Measurements from ENCODE around the gene DNAL4.
"Not testable (repeated sequence)": the region's sequence is repeated elsewhere in the genome, so short reads cannot be mapped to it uniquely, and the experiment has no call there.

The DNAL4 gene

DNA sequence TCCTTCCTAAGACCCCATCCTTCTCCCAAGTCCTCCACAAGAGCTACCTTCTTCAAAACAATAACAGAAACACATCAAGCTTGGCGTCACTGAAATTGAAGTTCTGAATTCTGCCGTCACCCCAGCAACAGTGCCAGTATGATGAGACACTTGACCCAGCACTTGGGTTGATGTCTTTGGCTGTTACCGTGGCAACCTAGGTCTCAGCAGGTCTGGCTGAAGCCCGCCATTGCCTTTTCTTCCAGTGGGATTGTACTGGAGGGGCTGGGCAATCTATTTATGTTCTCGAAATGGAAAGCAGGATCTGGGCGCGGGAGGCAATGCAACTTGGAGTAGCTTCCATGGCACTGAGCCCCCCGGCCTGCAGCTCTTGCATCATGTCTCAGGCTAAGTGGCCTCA, 26.1 kb upstream of the DNAL4 start:
- no peak for DNase-seq
- peaks cover 3 to 23% of the 10 kb centered on the region in 2 donors for H3K27me3 Mint-ChIP-seq
- H3K27ac Mint-ChIP-seq: no peak overlapping the region
- no peaks in the 10 kb centered on the region for H3K36me3 Mint-ChIP-seq (ENCODE audit: insufficient read depth)
- no peak for ATAC-seq (replicated peaks)
- H3K4me1 Mint-ChIP-seq (ENCODE audit: low read depth in 2 of 2): no peaks in the 10 kb centered on the region
- H3K9me3 Mint-ChIP-seq: no peaks in the 10 kb centered on the region
- no peak overlapping the region for H3K4me3 Mint-ChIP-seq

DNA sequence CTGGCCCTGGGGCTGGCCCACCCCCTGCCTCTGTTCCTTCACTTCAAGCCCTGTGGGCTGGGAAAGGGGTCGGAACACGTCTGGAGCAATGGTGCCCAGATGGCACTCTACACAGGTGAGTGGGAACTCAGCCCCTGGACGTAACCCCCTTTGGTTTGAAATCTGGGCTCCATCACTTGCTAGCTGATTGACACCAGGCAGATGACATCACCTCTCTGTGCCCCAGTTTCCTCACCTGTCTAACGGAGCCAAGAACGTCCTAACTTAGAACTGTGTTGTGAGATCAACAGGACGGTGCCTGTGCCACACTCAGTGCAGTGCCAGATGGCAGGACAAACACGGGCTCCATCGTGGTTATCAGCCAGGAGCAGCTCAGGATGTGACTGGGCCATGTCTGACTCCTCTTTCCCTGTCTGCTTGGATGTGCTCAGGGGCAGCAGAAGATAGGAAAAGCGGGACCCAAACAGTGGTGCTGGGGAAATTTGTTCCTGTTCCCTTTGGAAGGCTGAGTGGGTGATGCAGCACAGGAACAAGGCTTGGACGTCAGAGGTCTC, 25.5 kb upstream of the DNAL4 start:
- Mint-ChIP-seq H3K36me3 (ENCODE audit: insufficient read depth) (no peaks in the 10 kb centered on the region), H3K9me3 (no peaks in the 10 kb centered on the region), H3K27me3 (peaks cover 7 to 29% of the 10 kb centered on the region in 2 donors), H3K27ac (no peak overlapping the region), H3K4me1 (ENCODE audit: low read depth in 2 of 2) (no peaks in the 10 kb centered on the region), H3K4me3 (no peak overlapping the region)
- ATAC-seq (replicated peaks): no peak
- DNase-seq: no peak

DNA sequence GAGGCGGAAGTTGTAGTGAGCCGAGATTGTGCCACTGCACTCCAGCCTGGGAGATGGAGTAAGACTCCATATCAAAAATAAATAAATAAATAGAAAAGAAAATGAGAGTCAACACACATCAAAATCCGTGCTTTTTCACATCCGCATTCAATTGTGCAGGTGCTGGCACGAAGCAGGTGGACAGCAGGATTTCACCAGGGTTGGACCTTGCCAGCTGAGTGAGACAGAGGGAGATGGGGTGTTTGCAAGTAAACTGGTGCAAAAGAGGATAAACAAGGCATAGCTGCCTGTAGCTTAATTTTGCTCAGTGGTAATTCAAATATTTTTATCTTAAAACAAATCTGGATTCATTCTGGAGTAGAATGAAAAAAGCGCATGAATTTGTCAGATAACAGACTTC, 23.3 kb upstream of the DNAL4 start:
- Mint-ChIP-seq H3K27ac (peak overlapping the region in 1 of 2 donors; percentile 77), H3K9me3 (no peaks in the 10 kb centered on the region), H3K36me3 (ENCODE audit: insufficient read depth) (no peaks in the 10 kb centered on the region), H3K4me1 (ENCODE audit: low read depth in 2 of 2) (no peaks in the 10 kb centered on the region), H3K27me3 (peaks cover 19 to 44% of the 10 kb centered on the region in 2 donors), H3K4me3 (no peak overlapping the region)
- ATAC-seq (replicated peaks): no peak
- DNase-seq: no peak

DNA sequence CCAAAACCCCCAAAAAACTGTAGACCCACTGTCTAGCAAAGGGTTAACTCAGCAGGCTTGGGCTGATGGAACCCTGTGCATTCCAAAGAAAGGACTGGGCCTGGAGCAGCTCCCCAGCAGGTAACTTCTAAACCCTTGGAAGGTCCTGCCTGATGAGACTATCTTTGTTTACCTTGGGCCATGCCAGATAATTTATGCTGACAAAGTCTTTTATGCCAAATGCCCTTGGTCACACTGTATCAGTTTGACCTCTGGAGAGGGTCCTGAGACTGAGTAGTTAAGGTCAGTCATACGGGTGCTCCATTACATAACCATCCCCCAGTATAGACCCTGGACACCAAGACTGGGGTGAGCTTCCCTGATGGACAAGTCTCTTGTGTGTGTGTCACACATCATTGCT, 21.9 kb upstream of the DNAL4 start:
- Mint-ChIP-seq H3K4me3 (no peak overlapping the region), H3K4me1 (ENCODE audit: low read depth in 2 of 2) (no peaks in the 10 kb centered on the region), H3K36me3 (ENCODE audit: insufficient read depth) (no peaks in the 10 kb centered on the region), H3K27me3 (peaks cover 26 to 54% of the 10 kb centered on the region in 2 donors), H3K27ac (no peak overlapping the region), H3K9me3 (peaks cover 0 to 2% of the 10 kb centered on the region in 2 donors)
- no peak for ATAC-seq (replicated peaks)
- DNase-seq: no peak

DNA sequence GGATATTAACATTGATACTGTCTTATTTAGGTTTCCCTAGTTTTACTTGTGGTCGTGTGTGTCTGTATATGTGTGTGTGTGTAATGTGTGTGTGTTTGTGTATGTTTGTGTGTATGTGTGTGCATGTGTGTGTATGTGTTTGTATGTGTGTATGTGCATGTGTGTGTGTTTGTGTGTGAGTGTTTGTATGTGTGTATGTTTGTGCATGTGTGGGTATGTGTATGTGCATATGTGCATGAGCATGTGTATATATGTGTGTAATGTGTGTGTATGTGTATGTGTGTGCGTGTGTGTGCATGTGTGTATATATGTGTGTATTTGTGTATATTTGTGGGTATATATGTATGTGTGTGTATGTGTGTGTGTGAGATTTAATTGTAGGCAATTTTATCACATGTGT, 17.3 kb upstream of the DNAL4 start:
- Mint-ChIP-seq H3K9me3 (peaks cover 0 to 2% of the 10 kb centered on the region in 2 donors), H3K36me3 (ENCODE audit: insufficient read depth) (no peaks in the 10 kb centered on the region), H3K27ac (no peak overlapping the region), H3K4me1 (ENCODE audit: low read depth in 2 of 2) (no peaks in the 10 kb centered on the region), H3K27me3 (peaks cover 40 to 46% of the 10 kb centered on the region in 2 donors), H3K4me3 (no peak overlapping the region)
- ATAC-seq (replicated peaks) (no peak), DNase-seq (no peak)

DNA sequence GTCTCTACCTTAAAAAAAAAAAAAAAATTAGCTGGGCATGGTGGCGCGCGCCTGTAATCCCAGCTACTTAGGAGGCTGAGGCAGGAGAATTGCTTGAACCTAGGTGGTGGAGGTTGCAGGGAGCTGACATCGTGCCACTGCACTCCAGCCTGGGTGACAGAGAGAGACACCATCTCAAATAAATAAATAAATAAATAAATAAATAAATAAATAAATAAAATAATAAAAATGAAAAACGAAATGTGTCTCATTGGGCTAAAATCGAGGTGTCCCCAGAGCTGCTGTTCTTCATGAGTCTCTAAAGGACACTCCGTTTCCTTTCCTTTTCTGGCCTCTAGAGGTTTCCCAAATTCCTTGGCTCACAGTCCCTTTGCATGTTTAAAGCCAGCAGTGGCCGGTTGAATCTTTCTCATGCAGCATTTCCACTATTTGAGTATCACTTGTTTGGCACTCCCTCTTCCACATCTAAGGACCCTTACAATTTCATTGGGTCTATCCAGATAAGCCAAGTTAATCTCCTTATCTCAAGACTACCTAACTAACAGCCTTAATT, 11.2 kb upstream of the DNAL4 start:
- H3K27me3 Mint-ChIP-seq: peaks cover 35% of the 10 kb centered on the region in 2 donors
- H3K36me3 Mint-ChIP-seq (ENCODE audit: insufficient read depth); H3K4me3 Mint-ChIP-seq; H3K4me1 Mint-ChIP-seq (ENCODE audit: low read depth in 2 of 2); H3K27ac Mint-ChIP-seq; DNase-seq; ATAC-seq (replicated peaks); H3K9me3 Mint-ChIP-seq: not testable (repeated sequence)

DNA sequence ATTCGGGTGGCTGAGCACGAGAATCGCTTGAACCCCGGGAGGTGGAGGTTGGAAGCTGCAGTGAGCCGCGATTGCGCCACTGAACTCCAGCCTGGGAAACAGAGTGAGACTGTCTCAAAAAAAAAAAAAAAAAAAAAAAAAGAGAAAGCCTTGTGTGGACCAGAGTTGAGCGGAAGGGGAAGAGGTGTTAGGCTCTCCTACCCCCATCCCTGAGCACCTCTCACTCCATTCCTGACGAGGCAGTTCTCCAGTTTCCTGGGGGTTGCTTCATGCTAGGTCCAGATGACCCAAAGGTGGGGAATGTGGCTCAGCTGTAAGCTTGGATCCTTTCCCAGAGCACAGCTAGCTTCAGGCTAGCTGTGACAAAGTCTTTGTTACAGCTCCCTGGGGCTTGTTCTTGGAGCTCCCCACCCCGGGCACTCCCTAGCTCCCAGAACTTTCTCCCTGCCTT, 8.8 kb upstream of the DNAL4 start:
- peaks cover 0 to 2% of the 10 kb centered on the region in 2 donors for H3K9me3 Mint-ChIP-seq
- peaks cover 38 to 42% of the 10 kb centered on the region in 2 donors for H3K27me3 Mint-ChIP-seq
- DNase-seq (no peak), ATAC-seq (replicated peaks) (no peak)
- H3K27ac Mint-ChIP-seq: no peak overlapping the region
- peaks cover 7 to 10% of the 10 kb centered on the region in 2 donors for H3K4me1 Mint-ChIP-seq (ENCODE audit: low read depth in 2 of 2)
- H3K36me3 Mint-ChIP-seq (ENCODE audit: insufficient read depth): no peaks in the 10 kb centered on the region
- no peak overlapping the region for H3K4me3 Mint-ChIP-seq

DNA sequence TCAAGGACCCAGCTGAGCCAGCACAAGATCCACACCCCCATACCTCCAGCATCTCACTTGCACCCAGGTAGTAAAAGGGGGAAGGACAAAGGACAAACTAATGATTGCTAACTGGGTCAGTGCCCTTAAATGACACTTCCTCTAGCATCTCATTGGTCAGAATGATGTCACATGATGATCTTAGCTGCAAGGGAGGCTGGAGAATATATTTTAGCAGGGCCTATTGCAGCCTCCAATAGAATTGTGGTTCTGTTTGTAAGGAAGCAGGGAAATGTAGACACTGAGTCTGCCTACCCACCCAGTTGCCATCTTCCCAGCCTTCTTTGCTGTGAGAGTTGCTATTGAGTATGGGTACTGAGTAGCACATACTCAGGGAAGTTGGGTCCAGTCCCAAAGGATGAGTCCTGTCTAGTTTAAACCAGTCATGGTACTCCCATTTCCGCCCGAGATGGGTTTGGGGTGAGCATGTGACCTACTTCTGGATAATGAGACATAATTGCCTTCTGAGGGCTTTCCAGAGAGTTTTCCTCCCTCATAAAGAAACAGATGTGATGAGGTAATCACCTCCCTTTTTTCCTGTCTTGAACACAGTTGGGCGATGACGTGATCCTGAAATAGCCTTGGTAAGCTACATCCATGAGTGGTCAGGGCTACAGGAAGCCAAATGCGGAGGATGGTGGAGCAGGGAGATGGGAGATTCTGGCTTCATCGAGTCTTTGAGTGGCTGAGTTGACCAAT, 5.5 kb upstream of the DNAL4 start:
- no peaks in the 10 kb centered on the region for H3K36me3 Mint-ChIP-seq (ENCODE audit: insufficient read depth)
- H3K4me1 Mint-ChIP-seq (ENCODE audit: low read depth in 2 of 2): peaks cover 7 to 10% of the 10 kb centered on the region in 2 donors
- peaks cover 57 to 64% of the 10 kb centered on the region in 2 donors for H3K27me3 Mint-ChIP-seq
- DNase-seq (no peak), ATAC-seq (replicated peaks) (no peak)
- peaks cover 0 to 2% of the 10 kb centered on the region in 2 donors for H3K9me3 Mint-ChIP-seq
- H3K4me3 Mint-ChIP-seq: no peak overlapping the region
- H3K27ac Mint-ChIP-seq: no peak overlapping the region

DNA sequence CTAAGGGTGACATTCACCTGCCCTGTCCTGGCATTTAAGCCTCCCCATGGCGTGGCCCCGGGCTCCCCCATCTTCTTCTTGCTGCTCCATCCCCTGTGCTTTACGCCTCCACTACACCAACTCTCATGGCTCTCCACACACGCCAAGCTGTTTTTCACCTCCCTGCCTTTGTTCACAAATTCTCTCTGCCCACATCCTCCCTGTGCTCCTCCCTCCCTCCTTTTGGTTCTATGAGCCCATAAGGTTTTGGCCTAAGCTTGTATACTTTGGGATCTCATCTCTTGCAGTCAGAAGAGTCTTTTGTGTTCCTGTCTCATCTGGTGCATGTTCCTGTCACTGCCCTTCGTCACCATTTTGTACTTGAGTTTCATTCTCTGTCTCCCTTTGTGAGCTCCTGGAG, 4.6 kb upstream of the DNAL4 start:
- Mint-ChIP-seq H3K9me3 (peaks cover 0 to 2% of the 10 kb centered on the region in 2 donors), H3K27ac (no peak overlapping the region)

DNA sequence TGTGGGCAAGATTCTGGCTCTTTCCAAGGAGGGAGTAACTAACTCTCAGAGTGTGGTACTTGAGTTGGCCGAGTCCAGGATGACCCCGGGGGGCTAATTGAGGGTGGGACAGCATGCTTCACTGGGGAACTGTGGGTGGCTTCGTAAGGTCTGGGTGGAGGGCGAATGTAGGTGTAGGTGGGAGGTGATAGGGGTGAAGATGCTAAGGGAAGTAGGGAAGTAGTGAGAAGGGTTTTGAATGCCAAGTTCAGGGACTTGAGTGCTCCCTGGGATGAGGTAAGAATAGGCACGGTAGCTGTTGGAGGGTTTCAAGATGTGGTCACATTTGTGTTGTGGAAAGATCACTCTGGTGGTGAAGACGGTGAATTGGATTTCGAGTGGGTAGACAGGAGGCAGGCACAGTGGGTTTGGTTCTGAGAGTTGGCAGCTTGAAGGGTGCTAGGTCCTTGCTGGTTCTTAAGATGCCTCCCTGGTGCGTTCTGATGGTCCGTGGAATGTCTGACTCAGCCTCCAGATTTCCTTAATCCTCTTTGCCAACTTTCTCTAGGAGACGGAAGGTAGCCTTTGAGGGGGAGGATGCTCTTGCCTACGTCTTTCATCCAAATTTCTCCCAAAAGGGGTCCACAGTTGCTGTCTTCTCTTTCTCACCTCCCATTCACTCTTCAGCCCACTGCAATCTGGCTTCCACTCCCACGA, 2.5 kb upstream of the DNAL4 start:
- H3K27me3 Mint-ChIP-seq: peaks cover 38 to 47% of the 10 kb centered on the region in 2 donors
- H3K27ac Mint-ChIP-seq: no peak overlapping the region
- ATAC-seq (replicated peaks) (no peak), DNase-seq (no peak)
- peaks cover 0 to 2% of the 10 kb centered on the region in 2 donors for H3K9me3 Mint-ChIP-seq
- no peak overlapping the region for H3K4me3 Mint-ChIP-seq
- peaks cover 3% of the 10 kb centered on the region for H3K36me3 Mint-ChIP-seq (ENCODE audit: insufficient read depth)
- peaks cover 14 to 15% of the 10 kb centered on the region in 2 donors for H3K4me1 Mint-ChIP-seq (ENCODE audit: low read depth in 2 of 2)

More for the DNA sequence above, 4.6 kb upstream of the DNAL4 start:
- Mint-ChIP-seq H3K27me3 (peaks cover 50 to 58% of the 10 kb centered on the region in 2 donors), H3K36me3 (ENCODE audit: insufficient read depth) (no peaks in the 10 kb centered on the region), H3K4me1 (ENCODE audit: low read depth in 2 of 2) (peaks cover 8 to 9% of the 10 kb centered on the region in 2 donors), H3K4me3 (no peak overlapping the region)
- ATAC-seq (replicated peaks): no peak
- no peak for DNase-seq

DNA sequence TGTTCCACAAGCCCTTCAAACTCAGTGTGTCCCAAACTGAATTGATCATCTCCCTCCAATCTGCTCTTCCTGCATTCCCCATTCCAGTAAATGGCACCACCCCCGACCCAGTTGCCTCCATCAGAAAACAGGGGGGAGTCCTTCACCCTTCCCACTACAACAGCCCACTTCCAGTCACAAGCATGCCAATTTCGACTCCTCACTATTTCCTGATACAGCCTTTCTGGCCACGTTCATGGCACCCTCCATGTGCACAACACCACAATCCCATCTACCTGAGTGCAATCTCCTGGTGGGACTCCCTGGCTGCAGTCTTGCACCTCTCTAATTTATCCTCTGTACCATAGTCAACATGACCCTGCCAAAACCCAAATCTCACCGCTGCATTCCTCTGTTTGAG, 1.6 kb upstream of the DNAL4 start:
- Mint-ChIP-seq H3K9me3 (peaks cover 0 to 2% of the 10 kb centered on the region in 2 donors), H3K4me1 (ENCODE audit: low read depth in 2 of 2) (peaks cover 14 to 15% of the 10 kb centered on the region in 2 donors), H3K36me3 (ENCODE audit: insufficient read depth) (peaks cover 3% of the 10 kb centered on the region), H3K27ac (no peak overlapping the region), H3K27me3 (peaks cover 31 to 39% of the 10 kb centered on the region in 2 donors), H3K4me3 (no peak overlapping the region)
- ATAC-seq (replicated peaks) (no peak), DNase-seq (no peak)

DNA sequence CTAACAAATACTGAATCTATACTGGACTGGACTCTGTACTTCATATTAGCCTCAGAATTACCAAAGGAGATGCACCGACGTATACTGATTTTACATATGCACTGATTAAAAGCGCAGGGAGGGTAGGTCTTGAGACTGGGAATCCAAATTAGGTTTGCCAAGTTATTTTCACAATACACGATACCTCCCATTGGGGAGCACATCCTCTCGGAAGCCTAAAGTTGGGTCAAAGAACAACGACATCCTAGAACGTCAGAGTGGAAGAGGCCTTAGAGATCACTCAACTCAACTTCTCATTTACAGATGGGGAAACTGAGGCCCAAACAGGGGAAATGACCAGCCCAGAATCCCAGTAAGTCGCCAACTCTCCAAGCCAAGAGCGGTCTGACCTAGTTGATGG, 626 bp downstream of the DNAL4 start:
- H3K9me3 Mint-ChIP-seq: no peaks in the 10 kb centered on the region
- H3K4me3 Mint-ChIP-seq: peak overlapping the region; percentile 85 to 90
- peak overlapping the region; percentile 87 to 92 for H3K27ac Mint-ChIP-seq
- DNase-seq: peak in 1 of 3 experiments; percentile 7
- peaks cover 8 to 9% of the 10 kb centered on the region in 2 donors for H3K4me1 Mint-ChIP-seq (ENCODE audit: low read depth in 2 of 2)
- ATAC-seq (replicated peaks): no peak
- peaks cover 3% of the 10 kb centered on the region for H3K36me3 Mint-ChIP-seq (ENCODE audit: insufficient read depth)
- peaks cover 26 to 28% of the 10 kb centered on the region in 2 donors for H3K27me3 Mint-ChIP-seq

DNA sequence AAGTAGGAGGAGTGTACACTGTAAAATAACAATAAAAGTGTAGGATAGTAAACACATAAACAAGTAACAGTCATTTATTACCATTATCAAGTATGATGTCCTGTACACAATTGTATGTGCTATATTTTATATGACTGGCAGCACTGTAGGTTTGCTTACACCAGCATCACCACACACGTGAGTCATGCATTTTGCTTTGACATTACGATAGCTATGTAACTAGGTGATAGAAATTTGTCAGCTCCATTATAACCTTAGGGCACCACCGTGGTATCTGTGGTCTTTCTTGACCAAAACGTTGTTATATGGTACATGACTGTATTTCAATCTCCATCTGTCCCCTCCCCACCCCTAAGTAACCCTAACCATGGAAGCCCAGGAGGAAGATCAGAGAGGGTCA, 1.1 kb downstream of the DNAL4 start:
- no peak for DNase-seq
- Mint-ChIP-seq H3K4me1 (ENCODE audit: low read depth in 2 of 2) (peaks cover 7 to 8% of the 10 kb centered on the region in 2 donors), H3K27me3 (peaks cover 21 to 23% of the 10 kb centered on the region in 2 donors), H3K4me3 (peak overlapping the region; percentile 85 to 90), H3K9me3 (no peaks in the 10 kb centered on the region), H3K27ac (peak overlapping the region; percentile 87 to 92), H3K36me3 (ENCODE audit: insufficient read depth) (peaks cover 3% of the 10 kb centered on the region)
- no peak for ATAC-seq (replicated peaks)

Measured in effector memory CD8-positive, alpha-beta T cell (primary cell).